ENCODE data around the gene LMBR1. TPM values are rescaled to one million over a fixed set of nuclear protein-coding genes. Genes with fewer than 3 reads are reported as not detected.
A peak's percentile ranks its signal among the peaks of the same experiment; 100 is the strongest.

LMBR1 gene
- total and polyA plus RNA-seq, 2 experiments from 2014 or later = 37.2 to 53.1 TPM

DNA sequence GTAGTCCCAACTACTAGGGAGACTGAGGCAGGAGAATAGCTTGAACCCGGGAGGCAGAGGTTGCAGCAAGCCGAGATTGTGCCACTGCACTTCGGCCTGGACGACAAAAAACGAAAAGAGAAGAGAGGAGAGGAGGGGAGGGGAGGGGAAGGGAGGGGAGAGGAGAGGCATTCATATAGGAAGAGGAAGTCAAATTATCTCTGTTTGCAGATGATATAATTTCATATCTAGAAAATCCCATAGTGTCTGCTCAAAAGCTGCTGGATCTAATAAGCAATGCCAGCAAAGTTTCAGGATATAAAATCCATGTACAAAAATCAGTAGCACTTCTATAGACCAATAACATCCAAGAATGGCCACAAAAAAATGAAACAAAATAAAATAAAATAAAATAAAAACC lies 120.3 kb downstream of the LMBR1 start:
- H2AFZ ChIP-seq = no peak overlapping the region
- no peaks in the 10 kb centered on the region for H3K79me2 ChIP-seq
- H3K27ac ChIP-seq = no peak overlapping the region
- no peaks in the 10 kb centered on the region for H3K36me3 ChIP-seq (replicated peaks; ENCODE audit: insufficient read depth, low read depth)
- H3K9me3 ChIP-seq (ENCODE audit: low read depth) = no peaks in the 10 kb centered on the region
- 95% methylated on average over 5 of the region's 5 CpGs for WGBS (ENCODE audit: low lambda C conversion rate, missing lambda C conversion rate)
- no peak overlapping the region for H3K4me2 ChIP-seq
- H3K9me2 ChIP-seq (replicated peaks; ENCODE audit: insufficient read depth) = no peaks in the 10 kb centered on the region
- TF ChIP-seq, protein P1, sequence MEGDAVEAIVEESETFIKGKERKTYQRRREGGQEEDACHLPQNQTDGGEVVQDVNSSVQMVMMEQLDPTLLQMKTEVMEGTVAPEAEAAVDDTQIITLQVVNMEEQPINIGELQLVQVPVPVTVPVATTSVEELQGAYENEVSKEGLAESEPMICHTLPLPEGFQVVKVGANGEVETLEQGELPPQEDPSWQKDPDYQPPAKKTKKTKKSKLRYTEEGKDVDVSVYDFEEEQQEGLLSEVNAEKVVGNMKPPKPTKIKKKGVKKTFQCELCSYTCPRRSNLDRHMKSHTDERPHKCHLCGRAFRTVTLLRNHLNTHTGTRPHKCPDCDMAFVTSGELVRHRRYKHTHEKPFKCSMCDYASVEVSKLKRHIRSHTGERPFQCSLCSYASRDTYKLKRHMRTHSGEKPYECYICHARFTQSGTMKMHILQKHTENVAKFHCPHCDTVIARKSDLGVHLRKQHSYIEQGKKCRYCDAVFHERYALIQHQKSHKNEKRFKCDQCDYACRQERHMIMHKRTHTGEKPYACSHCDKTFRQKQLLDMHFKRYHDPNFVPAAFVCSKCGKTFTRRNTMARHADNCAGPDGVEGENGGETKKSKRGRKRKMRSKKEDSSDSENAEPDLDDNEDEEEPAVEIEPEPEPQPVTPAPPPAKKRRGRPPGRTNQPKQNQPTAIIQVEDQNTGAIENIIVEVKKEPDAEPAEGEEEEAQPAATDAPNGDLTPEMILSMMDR (IDR thresholded peaks at IDR 0.05; ENCODE audit: poor library complexity) = no peak
- no peak for TF ChIP-seq EZH2 (IDR thresholded peaks at IDR 0.05; ENCODE audit: borderline replicate concordance)
- no peak for TF ChIP-seq EZH2phosphoT487 (IDR thresholded peaks at IDR 0.05; ENCODE audit: low read depth, severe bottlenecking, unreplicated experiment)
- no peak for DNase-seq (ENCODE audit: low spot score)
- no peaks in the 10 kb centered on the region for H3K27me3 ChIP-seq
- H4K20me1 ChIP-seq (ENCODE audit: insufficient read depth, poor library complexity, severe bottlenecking) = no peaks in the 10 kb centered on the region
- H3K4me3 ChIP-seq = no peak overlapping the region
- H3K4me1 ChIP-seq (ENCODE audit: insufficient read depth) = no peaks in the 10 kb centered on the region

DNA sequence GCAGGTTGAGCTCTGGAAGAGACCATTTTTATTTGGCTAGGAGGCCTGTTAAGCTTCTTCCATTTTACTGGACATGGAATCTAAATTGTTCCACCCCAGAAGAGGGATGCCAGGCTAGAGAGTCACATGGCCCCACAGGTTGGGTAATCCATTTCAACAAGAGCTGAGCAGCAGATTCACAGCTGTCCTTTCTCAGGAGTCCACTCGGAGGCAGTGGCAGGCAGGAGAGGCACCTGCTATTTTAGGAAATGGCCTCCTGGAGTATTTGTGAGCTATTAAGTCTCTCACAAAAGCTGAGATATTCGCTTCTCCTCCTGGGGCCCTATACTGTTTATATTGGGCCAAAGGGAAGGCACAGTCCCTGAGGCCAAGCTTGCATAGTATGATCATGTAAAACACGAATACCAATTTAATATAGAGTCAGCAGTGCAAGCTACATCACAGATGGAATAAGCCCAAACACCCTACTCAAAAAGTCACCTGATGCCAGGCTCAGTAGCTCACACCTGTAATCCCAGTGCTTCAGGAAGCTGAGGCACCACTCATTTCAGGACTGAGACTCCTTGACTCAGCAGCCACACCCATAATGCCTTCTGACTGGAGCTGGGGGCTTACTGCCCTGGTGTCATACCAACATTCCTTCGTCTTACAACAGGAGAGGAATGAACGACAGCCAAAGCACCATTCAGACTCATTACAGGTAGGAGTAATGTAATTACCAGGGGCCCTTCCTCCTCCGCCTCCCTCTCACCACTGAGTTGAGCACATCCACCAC lies 124.1 kb downstream of the LMBR1 start:
- H3K27me3 ChIP-seq = no peaks in the 10 kb centered on the region
- no peak overlapping the region for H3K4me2 ChIP-seq
- no peaks in the 10 kb centered on the region for H3K4me1 ChIP-seq (ENCODE audit: insufficient read depth)
- no peaks in the 10 kb centered on the region for H4K20me1 ChIP-seq (ENCODE audit: insufficient read depth, poor library complexity, severe bottlenecking)
- no peaks in the 10 kb centered on the region for H3K9me2 ChIP-seq (replicated peaks; ENCODE audit: insufficient read depth)
- peak; percentile 16 for DNase-seq (ENCODE audit: low spot score)
- 81% methylated on average over 6 of the region's 6 CpGs for WGBS (ENCODE audit: low lambda C conversion rate, missing lambda C conversion rate)
- TF ChIP-seq EZH2 (IDR thresholded peaks at IDR 0.05; ENCODE audit: borderline replicate concordance) (no peak), EZH2phosphoT487 (IDR thresholded peaks at IDR 0.05; ENCODE audit: low read depth, severe bottlenecking, unreplicated experiment) (no peak)
- TF ChIP-seq, protein P1 (IDR thresholded peaks at IDR 0.05; ENCODE audit: poor library complexity) = no peak
- H3K4me3 ChIP-seq = no peak overlapping the region
- no peaks in the 10 kb centered on the region for H3K79me2 ChIP-seq
- H2AFZ ChIP-seq = no peak overlapping the region
- H3K36me3 ChIP-seq (replicated peaks; ENCODE audit: insufficient read depth, low read depth) = no peaks in the 10 kb centered on the region
- no peaks in the 10 kb centered on the region for H3K9me3 ChIP-seq (ENCODE audit: low read depth)
- H3K27ac ChIP-seq = peak overlapping the region; percentile 54

DNA sequence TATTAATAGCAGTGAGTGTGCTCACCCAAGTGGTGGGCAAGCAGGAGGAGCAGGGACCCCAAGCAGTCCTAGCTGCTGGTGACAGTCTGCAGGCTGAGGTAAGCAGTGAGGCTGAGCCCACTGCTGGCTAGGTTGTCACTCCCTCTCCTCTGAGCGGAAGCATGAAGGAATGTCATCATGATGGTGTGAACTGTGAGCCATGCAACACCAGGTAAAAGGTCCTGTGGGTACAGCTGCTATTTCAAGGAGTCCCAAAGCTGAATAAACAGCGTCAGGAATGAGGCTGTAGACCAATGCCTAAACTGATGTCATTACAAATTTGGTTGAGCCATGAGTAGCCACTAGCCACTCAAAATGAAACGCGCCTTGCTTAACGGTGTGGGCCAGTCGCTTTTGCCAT lies 126.3 kb downstream of the LMBR1 start:
- no peaks in the 10 kb centered on the region for H3K79me2 ChIP-seq
- H3K27ac ChIP-seq = no peak overlapping the region
- DNase-seq (ENCODE audit: low spot score) = no peak
- 98% methylated on average over 6 of the region's 6 CpGs for WGBS (ENCODE audit: low lambda C conversion rate, missing lambda C conversion rate)
- no peak overlapping the region for H2AFZ ChIP-seq
- H3K4me2 ChIP-seq = no peak overlapping the region
- no peak overlapping the region for H3K4me3 ChIP-seq
- H3K9me3 ChIP-seq (ENCODE audit: low read depth) = no peaks in the 10 kb centered on the region
- TF ChIP-seq EZH2phosphoT487 (IDR thresholded peaks at IDR 0.05; ENCODE audit: low read depth, severe bottlenecking, unreplicated experiment) (no peak), EZH2 (IDR thresholded peaks at IDR 0.05; ENCODE audit: borderline replicate concordance) (no peak)
- TF ChIP-seq, protein P1 (IDR thresholded peaks at IDR 0.05; ENCODE audit: poor library complexity) = no peak
- no peaks in the 10 kb centered on the region for H4K20me1 ChIP-seq (ENCODE audit: insufficient read depth, poor library complexity, severe bottlenecking)
- H3K27me3 ChIP-seq = no peaks in the 10 kb centered on the region
- no peaks in the 10 kb centered on the region for H3K9me2 ChIP-seq (replicated peaks; ENCODE audit: insufficient read depth)
- no peaks in the 10 kb centered on the region for H3K4me1 ChIP-seq (ENCODE audit: insufficient read depth)
- no peaks in the 10 kb centered on the region for H3K36me3 ChIP-seq (replicated peaks; ENCODE audit: insufficient read depth, low read depth)
